GM10266 (cell line): ENCODE results near the gene KIF2C.

Source experiments
- DNase-seq: peaks from one replicate; pipeline ENCODE4 v3.0.0; 2012; ENCODE audit errors: extremely low spot score
- TF ChIP-seq, protein P1 (sequence below): IDR thresholded peaks from 2 replicates; pipeline ENCODE4 v1.5.1; 2012; ENCODE audit warnings: mild to moderate bottlenecking, low read depth; ENCODE audit not compliant: control insufficient read depth, insufficient read depth; ENCODE audit errors: missing control alignments

KIF2C gene

DNA sequence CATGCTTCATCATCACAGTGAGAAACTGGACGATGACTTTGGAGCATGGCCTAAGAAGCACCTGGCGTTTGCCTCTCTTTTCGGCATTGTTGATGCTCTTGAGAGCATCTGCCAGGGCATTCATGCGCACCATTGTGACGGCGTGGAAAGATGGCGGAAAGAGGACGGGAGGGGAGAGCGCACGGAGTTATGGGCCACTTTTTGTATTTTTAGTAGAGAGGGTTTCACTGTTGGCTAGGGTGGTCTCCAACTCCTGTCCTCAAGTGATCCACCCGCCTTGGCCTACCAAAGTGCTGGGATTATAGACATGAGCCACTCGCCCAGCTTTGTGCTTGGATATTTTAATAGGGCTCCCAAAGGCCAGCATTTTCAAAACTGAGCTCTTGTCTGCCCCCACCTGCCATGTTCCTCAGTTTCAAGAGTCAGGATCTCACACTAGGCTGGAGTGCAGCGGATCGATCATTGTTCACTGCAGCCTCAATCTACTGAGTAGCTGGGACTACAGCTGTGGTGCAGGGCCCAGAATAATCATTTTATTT, 41.0 kb downstream of the KIF2C start:
- DNase-seq: no peak
- TF ChIP-seq, protein P1, sequence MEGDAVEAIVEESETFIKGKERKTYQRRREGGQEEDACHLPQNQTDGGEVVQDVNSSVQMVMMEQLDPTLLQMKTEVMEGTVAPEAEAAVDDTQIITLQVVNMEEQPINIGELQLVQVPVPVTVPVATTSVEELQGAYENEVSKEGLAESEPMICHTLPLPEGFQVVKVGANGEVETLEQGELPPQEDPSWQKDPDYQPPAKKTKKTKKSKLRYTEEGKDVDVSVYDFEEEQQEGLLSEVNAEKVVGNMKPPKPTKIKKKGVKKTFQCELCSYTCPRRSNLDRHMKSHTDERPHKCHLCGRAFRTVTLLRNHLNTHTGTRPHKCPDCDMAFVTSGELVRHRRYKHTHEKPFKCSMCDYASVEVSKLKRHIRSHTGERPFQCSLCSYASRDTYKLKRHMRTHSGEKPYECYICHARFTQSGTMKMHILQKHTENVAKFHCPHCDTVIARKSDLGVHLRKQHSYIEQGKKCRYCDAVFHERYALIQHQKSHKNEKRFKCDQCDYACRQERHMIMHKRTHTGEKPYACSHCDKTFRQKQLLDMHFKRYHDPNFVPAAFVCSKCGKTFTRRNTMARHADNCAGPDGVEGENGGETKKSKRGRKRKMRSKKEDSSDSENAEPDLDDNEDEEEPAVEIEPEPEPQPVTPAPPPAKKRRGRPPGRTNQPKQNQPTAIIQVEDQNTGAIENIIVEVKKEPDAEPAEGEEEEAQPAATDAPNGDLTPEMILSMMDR: no peak

- no peak for DNase-seq
- TF ChIP-seq, protein P1: no peak
These were observed 44.1 kb downstream of the KIF2C start for GRCh38 chr1:44783697-44784093.

DNA sequence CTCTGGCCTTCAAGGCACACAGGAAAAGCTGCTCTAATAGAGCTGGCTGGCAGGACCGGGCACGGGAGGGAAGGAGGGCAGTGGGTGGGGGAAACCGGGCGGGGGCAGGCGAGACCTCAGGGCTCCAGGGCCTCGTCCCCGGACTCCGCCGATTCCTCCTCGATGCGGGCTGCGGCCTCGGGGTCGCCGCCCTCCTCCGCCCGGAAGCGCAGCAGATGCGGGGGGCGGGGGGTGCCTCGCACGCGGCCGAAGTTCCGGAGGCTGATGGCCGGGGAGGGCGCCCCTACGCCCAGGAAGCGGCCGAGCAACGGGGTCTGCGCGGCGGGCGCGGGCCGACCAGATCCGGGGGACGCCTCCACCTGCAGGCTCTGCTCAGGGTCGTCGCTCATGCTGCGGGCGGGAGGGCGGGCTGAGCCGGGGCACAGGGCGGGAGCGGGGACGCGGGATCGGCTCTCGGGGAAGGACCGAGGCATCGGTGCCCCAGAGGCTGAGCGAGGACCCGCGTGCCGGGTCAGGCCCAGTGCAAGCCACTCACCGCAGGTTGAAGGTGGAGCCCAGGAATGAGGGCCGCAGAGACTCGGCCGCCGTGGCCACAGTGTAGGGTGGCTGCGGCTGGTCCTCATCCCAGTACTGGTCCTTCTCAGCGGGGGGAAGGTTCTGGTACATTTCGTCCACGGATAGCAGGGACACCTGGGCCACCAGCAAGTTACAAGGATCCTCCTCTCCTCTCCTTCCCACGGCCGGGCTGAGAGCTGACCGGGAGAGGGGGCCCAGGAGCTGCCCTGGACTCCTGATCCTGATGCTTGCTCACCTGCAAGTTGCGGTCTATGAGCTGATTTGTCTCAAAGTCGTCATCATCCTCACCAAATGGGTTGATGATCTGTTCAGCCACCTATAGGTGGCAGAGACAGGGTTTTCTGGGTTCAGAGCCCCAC, 44.7 kb downstream of the KIF2C start:
- DNase-seq: peak; percentile 66
- TF ChIP-seq, protein P1: peak; percentile 26

GRCh38 chr1:44785029-44785380, 45.4 kb downstream of the KIF2C start:
- TF ChIP-seq, protein P1: no peak
- DNase-seq: no peak

- no peak for DNase-seq
- TF ChIP-seq, protein P1: no peak
These were observed 46.0 kb downstream of the KIF2C start for GRCh38 chr1:44785501-44786137.

- TF ChIP-seq, protein P1: peak; percentile 87
- DNase-seq: peak; percentile 80
These were observed 46.7 kb downstream of the KIF2C start for GRCh38 chr1:44786138-44786840.
